Vagina (tissue), 2 donors: Measurements from ENCODE around the gene KATNAL1.

Source experiments
- POLR2A ChIP-seq, 2 donors: fragments of 450-650 bp; IDR thresholded peaks; one replicate each; pipeline ENCODE4 v1.6.1; 2017; ENCODE audit warnings: antibody characterized with exemption in 2 of 2, mild to moderate bottlenecking in 2 of 2, moderate library complexity in 2 of 2
- POLR2AphosphoS5 ChIP-seq, 2 donors: sonication (generic); formaldehyde crosslinking; IDR thresholded peaks; one replicate each; pipeline ENCODE4 v1.9.0; 2017; ENCODE audit warnings: antibody characterized with exemption in 2 of 2, mild to moderate bottlenecking in 2 of 2, low read depth in 1 of 2; ENCODE audit not compliant: insufficient read depth in 1 of 2
- TF ChIP-seq, protein P1 (sequence below), 3 experiments: fragments of 450-650 bp in 2 of 3; fragments of 200-600 bp in 1 of 3; sonication (generic) in 1 of 3; IDR thresholded peaks; one replicate each; pipeline ENCODE4 v1.5.1; 2017 to 2019; ENCODE audit warnings: antibody characterized with exemption in 3 of 3, mild to moderate bottlenecking in 2 of 3, moderate library complexity in 2 of 3

DNA sequence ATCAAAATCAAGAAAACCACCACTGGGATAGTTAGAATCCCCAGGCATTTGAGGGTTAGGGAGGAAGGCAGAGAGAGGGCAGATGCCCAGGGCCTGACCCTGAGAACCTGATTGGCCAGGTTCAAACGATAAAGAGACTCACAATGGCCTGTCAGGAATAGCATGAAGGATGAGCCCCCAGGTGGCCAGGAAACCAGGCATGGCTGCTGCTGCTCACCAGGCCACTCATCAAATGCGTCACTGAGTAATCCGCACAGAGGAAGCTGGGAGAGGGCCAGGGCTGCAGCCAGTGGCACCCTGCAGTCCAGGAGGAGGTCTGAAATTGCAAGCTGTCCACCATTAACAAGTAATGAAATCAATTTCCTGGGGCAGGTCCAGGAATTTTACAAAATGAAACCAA lies 111.3 kb downstream of the KATNAL1 start:
- TF ChIP-seq POLR2AphosphoS5 (IDR thresholded peaks at IDR 0.05; ENCODE audit: insufficient read depth in 1 of 2, low read depth in 1 of 2) (no peak), POLR2A (IDR thresholded peaks at IDR 0.05) (no peak)
- TF ChIP-seq, protein P1, sequence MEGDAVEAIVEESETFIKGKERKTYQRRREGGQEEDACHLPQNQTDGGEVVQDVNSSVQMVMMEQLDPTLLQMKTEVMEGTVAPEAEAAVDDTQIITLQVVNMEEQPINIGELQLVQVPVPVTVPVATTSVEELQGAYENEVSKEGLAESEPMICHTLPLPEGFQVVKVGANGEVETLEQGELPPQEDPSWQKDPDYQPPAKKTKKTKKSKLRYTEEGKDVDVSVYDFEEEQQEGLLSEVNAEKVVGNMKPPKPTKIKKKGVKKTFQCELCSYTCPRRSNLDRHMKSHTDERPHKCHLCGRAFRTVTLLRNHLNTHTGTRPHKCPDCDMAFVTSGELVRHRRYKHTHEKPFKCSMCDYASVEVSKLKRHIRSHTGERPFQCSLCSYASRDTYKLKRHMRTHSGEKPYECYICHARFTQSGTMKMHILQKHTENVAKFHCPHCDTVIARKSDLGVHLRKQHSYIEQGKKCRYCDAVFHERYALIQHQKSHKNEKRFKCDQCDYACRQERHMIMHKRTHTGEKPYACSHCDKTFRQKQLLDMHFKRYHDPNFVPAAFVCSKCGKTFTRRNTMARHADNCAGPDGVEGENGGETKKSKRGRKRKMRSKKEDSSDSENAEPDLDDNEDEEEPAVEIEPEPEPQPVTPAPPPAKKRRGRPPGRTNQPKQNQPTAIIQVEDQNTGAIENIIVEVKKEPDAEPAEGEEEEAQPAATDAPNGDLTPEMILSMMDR (IDR thresholded peaks at IDR 0.05), result no peak
